OCI-LY7 (cell line): ENCODE data around the gene SETDB1.

Experiments used
- CTCF ChIP-seq: fragments of 200-600 bp; sonication (generic); conservative IDR thresholded peaks from 2 replicates; pipeline ENCODE4 v1.5.1; 2014; ENCODE audit warnings: mild to moderate bottlenecking, antibody characterized with exemption, low read length, moderate library complexity, mixed read lengths
- EZH2phosphoT487 ChIP-seq: fragments of 200-600 bp; sonication (generic); IDR thresholded peaks from 2 replicates; pipeline ENCODE4 v1.6.1; 2018; ENCODE audit warnings: low read depth, borderline replicate concordance, mild to moderate bottlenecking, mixed run types, antibody characterized with exemption, low read length, moderate library complexity, mixed read lengths

GRCh38 chr1:151009206-151009587 is 83.0 kb downstream of the SETDB1 start:
- TF ChIP-seq EZH2phosphoT487: no peak
- TF ChIP-seq CTCF: no peak
